Right lobe of liver (tissue), 4 donors: ENCODE data around the gene REPS1.

Experiments
- CTCF ChIP-seq, 4 donors: fragments of 200-600 bp in 3 of 4; fragments of 450-650 bp in 1 of 4; IDR thresholded peaks; one replicate each; pipeline versions ENCODE4 v1.5.1 to v1.8.0; 2016 to 2022; ENCODE audit warnings: antibody characterized with exemption in 4 of 4, mild to moderate bottlenecking in 2 of 4
- POLR2A ChIP-seq: fragments of 450-650 bp; IDR thresholded peaks from one replicate; pipeline ENCODE4 v1.6.1; 2017; ENCODE audit warnings: antibody characterized with exemption, mild to moderate bottlenecking
- donor health status: DM: no; HTN: no; CAD: no.
- donor health status: DM: no; HTN: no; CAD: no.
- donor health status: DM: no; HTN: yes; CAD: no.

- no peak for TF ChIP-seq CTCF (IDR thresholded peaks at IDR 0.05)
- TF ChIP-seq POLR2A, result no peak
Observed at GRCh38 chr6:138965291-138965874, 22.7 kb downstream of the REPS1 start.
